ENCODE measurements around the gene PYGB.
"Not testable (repeated sequence)": the region's sequence is repeated elsewhere in the genome, so short reads cannot be mapped to it uniquely, and the experiment has no call there.

Gene PYGB

DNA sequence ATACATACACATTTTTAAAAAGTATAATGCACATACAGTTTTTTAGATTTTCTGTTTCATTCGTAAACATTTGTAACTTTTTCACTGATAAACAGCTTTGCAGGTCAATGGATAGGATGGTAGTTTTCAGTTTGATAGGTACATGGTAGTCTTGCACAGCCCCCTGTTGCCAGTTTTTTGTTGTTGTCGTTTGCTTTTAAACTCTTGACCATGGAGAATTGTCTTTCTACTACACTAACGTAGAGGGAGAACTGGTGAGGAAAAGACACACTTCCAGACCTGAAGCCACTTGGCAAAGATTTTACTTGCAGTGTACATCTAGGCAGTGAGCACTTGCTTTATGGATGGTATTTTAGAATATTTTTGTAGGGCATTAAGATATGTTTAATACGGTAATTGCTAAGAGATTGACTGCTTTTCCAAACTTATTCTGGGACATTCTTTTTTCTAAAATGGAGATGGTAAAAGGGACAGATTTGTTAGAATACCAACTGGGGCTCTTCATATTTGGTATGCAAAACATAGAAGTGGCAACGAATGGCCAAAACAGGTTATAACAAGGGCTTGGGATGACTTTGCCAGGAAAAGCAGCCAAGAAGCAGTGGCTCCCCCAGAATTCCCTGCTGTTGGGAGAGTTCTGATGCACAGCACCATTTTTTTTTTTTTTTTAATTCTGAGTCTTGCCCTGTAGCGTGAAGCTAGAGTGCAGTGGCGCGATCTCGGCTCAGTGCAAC lies 1.5 kb downstream of the PYGB start:
- DNase-seq (ENCODE audit: low read depth), result no peak

DNA sequence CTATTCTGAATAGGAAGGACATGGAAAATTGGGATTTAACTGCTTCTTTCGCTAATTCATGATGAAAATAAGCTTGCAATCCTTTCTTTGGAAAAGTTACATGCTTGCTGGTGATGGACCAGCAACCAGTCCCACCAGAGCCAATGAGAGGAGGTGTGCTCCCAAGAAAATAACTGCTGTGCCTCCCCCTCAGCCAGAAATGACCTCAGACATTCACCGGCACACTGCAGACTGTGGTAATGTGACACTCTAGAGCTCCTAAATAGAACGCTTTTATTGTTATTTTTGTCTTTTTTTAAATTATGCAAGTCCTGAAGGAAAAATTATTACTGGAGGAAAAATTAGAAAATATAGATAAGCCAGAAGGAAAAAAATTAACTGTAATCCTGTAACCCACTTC lies 2.6 kb downstream of the PYGB start:
- DNase-seq (ENCODE audit: low read depth), result no peak

DNA sequence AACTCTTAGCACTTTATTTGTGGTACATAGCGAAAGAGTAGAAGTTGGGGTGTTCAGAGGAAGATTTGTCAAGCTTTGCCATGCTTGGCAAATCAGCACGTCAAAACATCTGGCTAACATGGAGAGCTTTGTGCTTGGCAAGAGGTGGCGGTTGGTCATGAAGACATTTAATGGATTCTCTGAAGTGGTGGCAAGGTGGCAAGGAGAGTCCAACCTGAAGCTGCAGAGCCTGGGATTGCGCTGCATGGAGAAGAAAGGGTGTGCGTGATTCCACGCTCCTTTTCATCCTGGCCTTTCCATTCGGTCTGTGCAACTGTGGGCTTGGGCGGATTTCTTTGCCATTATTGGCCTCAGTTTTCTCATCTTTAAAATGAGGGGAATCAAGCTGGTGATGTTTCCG lies 3.1 kb downstream of the PYGB start:
- DNase-seq (ENCODE audit: low read depth), result no peak

DNA sequence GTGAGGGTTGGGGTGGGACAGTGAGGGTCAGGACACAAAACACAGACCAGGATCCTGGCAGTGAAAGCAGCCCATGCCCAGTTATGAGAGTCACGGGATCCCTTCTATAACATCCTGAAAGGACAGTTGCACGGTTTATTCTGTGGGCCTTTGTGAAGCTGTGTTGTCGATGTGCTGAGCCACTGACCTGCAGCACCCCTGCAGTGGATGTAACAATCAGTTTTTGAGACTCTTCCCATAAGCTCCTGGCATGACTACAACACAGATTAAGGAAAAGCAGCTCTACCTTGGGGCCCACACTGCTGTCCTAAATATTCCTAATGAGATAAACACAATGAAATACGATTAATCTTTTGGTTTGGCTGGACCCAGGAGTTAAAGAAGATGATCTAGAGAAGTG lies 3.7 kb downstream of the PYGB start:
- no peak for DNase-seq (ENCODE audit: low read depth)

DNA sequence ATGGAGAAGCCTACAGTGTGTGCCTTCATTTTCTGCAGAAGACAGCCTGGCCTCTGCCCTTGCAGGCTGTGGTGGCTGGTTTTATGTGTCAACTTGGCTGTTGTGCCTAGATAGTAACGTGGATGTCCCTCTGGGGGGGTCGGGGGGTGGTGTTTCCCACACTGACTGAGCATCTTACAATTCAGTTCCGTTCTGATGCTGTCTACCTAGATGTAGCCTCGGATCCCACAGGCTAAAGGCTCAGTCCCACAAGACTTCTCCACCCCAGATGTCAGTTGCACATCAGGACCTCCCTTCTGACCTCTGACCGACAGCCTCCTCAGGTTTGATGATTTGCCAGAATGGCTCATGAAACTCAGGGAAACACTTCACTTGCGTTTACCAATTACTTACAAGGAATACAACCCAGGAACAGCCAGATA lies 4.4 kb downstream of the PYGB start:
- no peak for DNase-seq (ENCODE audit: low read depth)

DNA sequence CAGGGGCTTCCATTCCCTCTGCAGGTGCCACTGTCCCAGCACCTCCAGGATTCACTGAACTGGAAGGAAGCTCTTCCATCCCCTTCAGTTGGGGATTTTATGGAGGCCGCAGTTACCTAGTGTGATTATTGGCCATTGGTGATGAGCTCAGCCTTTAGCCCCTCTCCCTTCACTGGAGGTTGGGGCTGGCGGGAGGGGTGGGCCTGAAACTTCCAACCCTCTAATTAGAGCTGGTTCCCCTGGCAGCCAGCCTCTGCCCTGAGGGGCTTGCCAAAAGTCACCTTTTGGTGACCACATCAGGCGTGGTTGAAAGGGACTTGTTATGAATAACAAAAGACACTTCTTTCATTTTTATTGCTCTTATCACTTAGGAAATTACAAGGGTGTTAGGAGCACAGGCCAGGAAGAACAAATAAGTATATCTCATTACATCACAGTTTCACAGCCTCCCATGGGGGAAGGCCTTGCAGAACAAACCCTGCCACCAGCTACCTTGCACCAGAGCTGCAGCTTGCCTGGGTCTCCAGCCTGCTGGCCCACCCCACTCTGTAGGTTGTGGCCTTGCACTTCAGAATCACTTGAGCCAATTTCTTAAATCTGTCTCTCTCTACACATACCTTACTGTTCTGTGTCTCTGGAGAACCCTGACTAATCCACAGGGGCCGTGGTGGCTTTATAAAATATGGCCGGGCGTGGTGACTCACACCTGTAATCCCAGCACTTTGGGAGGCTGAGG lies 5.0 kb downstream of the PYGB start:
- no peak for DNase-seq (ENCODE audit: low read depth)

DNA sequence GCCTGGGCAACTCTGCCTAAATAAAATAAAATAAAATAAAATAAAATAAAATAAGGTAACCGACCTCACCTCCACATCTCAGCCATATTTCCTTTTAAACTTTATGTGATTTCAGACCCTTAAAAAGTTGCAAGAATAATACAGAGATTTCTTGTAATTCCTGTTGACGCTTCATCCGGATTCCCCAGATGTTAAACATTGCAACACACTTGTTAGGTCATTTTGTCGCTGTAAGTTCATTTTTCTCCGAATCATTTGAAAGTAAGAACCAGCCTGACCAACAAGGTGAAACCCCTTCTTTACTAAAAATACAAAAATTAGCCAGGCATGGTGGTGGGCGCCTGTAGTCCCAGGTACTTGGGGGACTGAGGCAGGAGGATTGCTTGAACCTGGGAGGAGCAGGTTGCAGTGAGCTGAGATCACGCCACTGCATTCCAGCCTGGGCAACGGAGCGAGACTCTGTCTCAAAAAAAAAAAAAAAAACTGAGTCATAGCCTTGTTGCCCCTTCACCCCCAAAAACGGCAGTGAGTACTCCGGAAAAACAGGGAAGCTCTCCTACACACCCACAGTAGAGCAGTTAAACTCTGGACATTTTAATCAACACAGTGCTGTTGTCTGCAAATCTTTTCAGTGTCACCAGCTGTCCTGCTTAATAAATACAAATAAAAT lies 5.9 kb downstream of the PYGB start:
- DNase-seq (ENCODE audit: low read depth), result no peak

DNA sequence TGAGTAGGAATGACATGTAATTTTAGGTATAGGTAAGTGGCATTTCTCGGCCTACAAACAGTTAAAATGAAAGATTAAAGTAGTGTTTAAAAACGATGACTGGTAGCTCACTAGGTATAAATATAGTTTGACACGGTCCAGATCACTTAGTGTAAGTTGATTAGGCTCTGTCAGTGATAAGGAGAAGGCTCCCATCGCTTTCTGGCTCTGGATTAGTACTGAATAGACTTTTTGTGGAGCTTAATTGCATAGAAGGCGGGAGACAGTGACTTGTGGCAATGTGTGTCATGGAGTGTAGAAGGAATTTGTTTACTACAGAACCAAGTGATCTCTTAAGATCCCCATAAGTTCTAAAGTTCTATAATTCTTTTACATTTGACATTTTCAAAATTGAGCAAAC lies 6.7 kb downstream of the PYGB start:
- no peak for DNase-seq (ENCODE audit: low read depth)

DNA sequence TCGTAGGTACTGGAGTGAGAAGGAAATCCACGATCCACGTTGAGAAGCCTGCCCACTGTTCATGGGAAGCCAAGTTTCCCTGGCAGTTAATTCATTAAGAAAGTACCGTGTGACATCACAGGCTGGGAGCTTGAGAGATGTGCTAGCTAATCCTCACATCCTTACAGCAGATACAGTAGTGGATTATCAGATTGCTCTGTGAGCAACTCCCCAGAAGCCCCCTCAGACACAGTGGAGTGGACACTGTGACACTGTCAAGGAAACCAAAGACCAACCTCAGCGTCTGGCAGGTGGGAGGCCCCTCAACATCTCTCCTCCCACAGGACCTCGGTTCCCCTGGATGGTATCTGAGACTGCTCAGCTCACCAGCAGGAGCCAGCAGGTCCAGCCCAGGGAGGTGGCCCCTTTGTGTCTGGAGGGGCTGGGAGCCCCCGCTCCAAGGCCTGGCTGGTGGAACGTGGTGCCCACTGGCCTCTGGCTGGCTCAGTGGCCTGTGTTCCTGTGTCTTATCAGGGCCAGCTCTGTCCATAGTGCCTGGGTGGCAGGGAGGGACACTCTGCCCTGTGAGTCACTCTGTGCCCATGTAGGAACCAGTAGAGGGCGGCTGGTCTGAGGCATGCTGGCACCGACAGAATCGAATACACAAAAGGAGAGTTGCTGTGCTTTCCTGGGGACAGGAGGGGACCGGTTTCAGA lies 7.2 kb downstream of the PYGB start:
- DNase-seq (ENCODE audit: low read depth), result no peak

DNA sequence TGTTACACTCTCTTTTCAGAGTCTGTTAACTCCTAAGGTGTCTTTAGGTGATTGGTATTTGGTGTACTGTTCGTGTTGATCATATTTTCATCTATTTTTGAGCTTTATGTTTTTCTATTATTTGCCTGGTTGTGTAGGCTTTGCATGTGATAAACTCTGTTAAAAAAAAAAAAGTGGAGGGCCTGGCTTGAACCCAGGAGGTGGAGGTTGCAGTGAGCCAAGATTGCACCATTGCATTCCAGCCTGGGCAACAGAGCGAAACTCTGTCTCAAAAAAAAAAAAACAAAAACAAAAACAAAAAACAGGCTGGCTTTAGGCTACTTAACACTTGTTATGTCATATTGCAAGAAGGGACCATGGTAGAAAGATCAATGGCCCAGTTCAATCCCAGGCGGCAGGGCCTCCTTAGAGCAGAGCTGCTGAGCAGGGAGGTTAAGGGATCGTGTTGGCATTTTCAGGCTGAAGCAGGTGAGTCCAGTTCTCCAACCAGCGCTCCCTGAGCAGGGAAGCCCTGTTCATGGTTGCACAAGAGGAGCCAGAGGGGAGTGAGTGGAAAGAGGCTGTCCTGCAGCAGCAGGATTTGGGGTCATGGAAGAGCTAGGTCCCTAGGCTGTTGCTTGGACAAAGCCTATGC lies 8.5 kb downstream of the PYGB start:
- no peak for DNase-seq (ENCODE audit: low read depth)

DNA sequence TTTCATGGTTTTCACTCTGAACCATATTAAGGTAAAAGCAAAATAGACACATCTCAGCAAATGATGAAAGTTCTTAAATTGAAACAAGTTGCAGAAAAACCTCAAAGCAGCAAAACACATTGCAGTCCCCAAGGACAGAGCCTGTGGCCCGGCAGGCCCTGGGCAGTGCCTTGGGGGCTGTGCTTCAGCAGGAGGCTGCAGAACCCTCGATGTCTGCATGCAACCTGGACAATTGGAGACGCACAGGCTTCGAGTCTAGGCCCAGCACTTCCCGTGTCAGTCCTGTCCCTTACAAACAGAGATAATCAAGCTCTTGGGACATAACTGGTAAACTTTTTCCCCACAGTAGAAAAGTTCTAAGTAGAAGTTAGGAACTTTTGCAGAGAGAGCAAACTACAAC lies 9.2 kb downstream of the PYGB start:
- no peak for DNase-seq (ENCODE audit: low read depth)

DNA sequence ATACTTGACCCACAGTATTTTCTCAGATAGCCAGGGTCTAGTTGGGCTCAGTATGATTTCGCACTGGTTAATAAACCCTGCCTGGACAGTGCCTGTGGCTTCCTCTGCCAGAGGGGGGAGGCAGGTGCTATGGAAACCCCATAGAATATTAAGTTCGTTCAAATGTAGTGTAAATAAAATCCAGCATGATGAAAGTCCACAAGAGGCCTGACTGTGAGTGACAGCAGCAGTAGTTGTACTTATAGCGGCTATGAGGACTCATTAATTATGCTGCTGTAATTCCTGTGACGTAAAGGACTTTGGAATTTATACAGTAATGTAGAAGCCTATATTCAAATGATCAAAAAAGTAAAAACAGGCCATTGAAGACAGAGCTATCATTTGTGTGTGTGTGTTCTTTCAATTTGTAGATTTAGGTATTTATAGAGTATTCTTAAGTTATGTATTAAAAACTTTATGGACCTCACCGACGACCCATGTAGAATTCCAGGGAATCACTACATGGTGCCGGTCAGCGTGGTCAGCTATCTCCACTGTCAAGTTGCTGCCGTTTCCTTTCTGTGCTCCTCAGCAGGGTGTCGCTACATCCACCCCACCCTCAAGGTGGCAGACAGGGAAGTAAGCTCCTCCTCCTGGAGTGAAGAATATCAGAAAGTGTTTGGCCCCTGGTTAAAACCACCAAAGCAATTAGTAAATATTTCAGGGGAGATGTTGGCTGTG lies 10.0 kb downstream of the PYGB start:
- DNase-seq (ENCODE audit: low read depth), result no peak

DNA sequence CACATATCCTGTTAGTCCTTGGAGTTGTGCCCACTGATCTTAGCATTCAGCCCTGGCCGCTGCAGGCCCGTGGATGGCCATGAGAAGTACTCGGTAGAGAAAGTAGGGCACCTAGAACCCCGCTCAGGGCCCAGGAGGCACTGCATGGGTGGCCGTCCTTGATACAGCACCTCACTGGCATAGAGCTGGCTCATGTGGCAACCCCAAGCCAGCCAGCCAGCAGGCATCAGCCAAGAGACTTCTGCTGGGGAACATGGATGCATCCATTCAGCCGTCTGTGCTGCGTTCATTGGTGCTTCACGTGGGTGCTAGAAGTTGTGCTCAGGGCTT lies 10.6 kb downstream of the PYGB start:
- DNase-seq (ENCODE audit: low read depth), result no peak

DNA sequence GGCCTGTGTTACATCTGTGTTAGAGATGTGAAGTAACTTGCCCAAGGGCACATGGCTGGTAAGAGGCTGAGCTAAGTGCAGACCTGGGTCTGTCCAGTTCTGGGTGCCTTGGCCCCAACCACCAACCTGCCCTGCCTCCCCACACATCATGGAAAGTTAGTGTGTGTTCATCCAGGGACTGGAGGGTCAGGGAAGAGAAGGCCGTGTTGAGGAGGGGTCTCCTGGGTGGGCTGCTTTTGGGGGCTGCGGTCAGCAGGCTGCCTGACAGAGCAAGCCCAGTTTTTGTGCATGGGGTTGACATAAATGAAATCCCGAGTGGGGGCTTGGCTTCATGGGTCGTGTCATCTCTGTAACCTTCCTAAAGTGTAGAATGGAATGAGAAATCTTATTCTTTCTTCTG lies 10.9 kb downstream of the PYGB start:
- DNase-seq (ENCODE audit: low read depth), result no peak

DNA sequence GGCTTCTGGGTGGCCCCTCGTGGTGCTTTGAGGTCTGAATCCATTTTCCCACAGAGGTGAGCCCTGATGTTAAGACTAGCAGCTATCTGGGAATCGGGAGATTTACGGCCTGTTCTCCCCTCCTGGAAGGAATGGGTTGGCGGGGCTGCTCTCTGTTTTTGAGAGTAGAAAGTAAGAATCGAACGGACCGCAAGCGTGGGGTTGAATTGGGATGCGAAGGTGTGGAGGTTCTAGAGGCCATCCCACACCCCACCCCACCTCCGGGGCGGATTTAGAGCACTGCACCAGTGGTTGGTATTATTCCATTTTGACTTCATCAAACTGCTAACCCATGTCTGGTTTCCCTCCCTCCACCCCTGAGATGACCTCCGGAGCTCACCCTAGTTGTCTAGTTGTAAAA lies 11.5 kb downstream of the PYGB start:
- no peak for DNase-seq (ENCODE audit: low read depth)

DNA sequence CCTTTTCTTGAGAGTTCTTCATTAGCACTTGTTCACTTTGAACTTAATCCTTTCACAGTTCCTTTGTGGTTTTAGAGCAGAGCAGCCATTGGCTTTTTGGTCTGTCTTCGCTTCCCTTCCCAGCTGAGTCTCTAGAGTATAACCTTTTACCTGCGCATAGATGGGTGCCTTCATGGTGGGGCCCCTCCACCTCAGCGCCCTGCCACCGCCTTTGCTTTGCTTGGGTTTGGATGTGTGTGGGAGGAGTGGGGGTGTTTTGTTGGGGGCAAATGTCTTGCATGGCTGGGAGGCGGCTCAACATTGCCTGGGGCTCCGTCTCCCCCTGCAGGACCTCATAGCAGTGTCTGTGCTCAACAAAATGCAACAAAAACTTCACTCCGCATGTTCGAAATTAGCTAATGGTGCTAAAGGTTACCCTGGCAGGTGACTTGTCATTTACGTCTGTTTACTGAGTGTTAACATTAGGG lies 11.9 kb downstream of the PYGB start:
- no peak for DNase-seq (ENCODE audit: low read depth)

DNA sequence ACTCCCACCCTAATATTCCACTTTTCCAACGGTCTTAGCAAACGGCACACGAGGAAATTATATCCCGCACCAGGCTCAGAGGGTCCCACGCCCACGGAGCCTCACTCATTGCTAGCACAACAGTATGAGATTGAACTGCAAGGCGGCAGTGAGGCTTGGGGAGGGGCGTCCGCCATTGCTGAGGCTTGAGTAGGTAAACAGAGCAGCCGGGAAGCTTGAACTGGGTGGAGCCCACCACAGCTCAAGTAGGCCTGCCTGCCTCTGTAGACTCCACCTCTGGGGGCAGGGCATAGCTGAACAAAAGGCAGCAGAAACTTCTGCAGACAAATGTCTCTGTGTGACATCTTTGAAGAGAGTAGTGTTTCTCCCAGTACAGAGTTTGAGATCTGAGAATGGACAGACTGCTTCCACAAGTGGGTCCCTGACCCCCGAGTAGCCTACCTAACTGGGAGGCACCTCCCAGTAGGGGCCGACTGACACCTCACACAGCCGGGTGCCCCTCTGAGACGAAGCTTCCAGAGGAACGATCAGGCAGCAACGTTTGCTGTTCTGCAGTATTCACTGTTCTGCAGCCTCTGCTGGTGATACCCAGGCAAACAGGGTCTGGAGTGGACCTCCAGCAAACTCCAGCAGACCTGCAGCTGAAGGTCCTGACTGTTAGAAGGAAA lies 13.0 kb downstream of the PYGB start:
- DNase-seq (ENCODE audit: low read depth), result not testable (repeated sequence)

DNA sequence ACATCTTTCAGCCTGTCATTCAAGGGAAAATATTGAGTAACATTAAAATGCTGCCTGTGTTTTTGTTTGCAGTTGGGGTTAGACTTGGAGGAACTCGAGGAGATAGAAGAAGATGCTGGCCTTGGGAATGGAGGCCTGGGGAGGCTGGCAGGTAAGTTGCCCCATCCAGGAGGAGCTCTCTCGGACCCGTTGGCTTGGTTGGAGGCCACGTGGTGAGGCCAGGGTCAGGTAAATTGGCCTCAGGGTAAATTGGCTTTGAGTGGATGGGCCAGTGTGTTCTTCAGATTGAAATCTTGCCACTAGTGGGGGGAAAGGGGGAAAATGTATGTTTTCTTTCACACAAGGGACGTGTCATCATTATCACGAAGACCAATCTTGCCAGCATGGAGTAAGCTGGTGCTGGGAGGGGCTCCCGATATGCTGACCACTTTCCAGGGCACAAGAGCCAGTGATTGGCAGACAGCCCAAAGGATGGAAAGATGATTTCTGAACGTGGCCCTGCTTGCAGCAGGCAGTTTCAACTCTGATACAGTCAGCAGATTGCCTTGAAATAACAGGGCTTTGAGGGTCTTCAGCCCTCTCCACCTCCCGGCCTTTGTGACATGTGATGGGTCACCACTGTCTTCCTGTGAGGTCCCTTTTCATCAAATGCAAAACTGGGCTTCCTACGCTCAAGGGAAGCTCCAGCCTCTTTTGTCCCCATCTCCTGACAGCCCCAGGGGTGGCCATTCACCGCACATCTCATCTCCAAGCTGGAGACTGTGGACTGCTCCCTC lies 21.4 kb downstream of the PYGB start:
- DNase-seq (ENCODE audit: low read depth), result no peak

DNA sequence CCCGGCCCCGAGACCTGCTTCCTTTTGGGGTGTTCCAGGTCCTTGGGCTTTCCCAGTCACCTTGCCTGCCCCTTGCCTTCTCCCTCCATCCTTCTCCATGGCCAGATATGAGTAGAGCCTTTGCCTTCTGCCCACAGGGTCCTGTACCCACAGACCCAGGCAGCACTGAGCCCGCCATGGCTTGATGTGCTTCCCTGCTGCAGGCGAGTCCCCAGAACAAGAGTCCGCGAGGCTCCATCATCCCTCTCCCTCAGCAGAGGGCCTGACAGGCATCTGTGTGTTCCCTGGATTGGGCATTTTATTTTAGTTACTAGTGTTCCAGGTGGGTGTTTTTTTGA lies 21.9 kb downstream of the PYGB start:
- no peak for DNase-seq (ENCODE audit: low read depth)

DNA sequence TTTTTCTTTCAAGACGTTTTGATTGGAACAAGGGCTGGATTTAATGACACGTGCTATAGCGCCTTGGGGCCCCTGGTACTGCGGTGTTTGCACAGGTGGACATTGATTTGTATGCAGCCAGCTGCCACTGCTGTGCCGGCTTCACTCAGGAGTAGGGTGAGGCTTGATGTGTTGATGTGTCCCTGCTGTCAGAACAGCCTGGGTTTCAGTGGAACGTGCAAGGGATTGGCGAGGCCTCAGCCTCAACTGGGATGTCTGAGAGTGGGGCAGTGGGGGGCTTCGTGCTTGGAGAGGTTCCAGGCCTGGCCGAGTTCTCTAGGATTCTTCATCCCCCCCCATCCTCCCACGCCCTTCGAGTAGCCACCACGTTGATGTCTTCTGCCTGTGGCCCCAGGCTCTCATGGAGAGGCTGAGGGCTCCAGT lies 23.0 kb downstream of the PYGB start:
- no peak for DNase-seq (ENCODE audit: low read depth)

Measured in activated T-cell treated with anti-CD3 and anti-CD28 coated beads for 24 hours (primary cell).